Measurements from ENCODE around the gene MARCHF4. TPM values are rescaled to one million over a fixed set of nuclear protein-coding genes. Genes with fewer than 3 reads are reported as not detected.

The MARCHF4 gene
- total and polyA plus RNA-seq, 4 donors: not detected

DNA sequence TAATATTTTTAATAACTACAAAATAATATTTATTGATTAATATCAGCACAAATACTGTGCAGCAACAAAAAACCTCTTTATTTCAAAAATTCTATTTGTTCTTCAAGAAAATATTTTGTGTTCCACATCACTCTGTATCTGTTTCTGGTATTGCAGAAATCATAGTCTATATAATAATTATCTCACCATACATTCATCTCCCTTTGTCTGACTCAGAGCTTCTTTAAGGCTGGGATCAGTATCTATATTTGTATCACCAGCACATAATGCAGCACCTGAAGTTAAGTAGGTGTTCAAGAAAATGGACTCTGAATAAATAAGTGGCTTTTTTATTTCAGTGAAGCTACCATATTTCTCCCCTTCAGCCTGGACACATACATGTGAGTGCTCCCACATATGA is 1.6 kb upstream of the MARCHF4 start:
- H3K36me3 ChIP-seq (ENCODE audit: control insufficient read depth in 4 of 4, insufficient read depth in 3 of 4, low read depth in 1 of 4, low read length in 3 of 4): no peaks in the 10 kb centered on the region
- H3K9ac ChIP-seq (ENCODE audit: low read depth in 1 of 2, low read length in 2 of 2): no peak overlapping the region
- no peak for DNase-seq (ENCODE audit: low spot score)
- peaks cover 2 to 11% (median 9%) of the 10 kb centered on the region in 4 donors for H3K27me3 ChIP-seq (ENCODE audit: control insufficient read depth in 4 of 4, insufficient read depth in 4 of 4, low read length in 3 of 4)
- H3K4me1 ChIP-seq (ENCODE audit: control insufficient read depth in 4 of 4, insufficient read depth in 4 of 4, low read length in 3 of 4): peaks cover 0 to 13% (median 5%) of the 10 kb centered on the region in 4 donors
- H3K27ac ChIP-seq (ENCODE audit: low read depth in 1 of 2, low read length in 2 of 2): no peak overlapping the region
- no peak overlapping the region for H3K4me3 ChIP-seq (ENCODE audit: low read depth in 1 of 3, low read length in 3 of 3)
- no peaks in the 10 kb centered on the region for H3K9me3 ChIP-seq (ENCODE audit: control insufficient read depth in 4 of 4, low read length in 3 of 4)
- TF ChIP-seq RXRA (IDR thresholded peaks at IDR 0.05): no peak
- TF ChIP-seq REST (IDR thresholded peaks at IDR 0.05): no peak
- TF ChIP-seq, protein P1, sequence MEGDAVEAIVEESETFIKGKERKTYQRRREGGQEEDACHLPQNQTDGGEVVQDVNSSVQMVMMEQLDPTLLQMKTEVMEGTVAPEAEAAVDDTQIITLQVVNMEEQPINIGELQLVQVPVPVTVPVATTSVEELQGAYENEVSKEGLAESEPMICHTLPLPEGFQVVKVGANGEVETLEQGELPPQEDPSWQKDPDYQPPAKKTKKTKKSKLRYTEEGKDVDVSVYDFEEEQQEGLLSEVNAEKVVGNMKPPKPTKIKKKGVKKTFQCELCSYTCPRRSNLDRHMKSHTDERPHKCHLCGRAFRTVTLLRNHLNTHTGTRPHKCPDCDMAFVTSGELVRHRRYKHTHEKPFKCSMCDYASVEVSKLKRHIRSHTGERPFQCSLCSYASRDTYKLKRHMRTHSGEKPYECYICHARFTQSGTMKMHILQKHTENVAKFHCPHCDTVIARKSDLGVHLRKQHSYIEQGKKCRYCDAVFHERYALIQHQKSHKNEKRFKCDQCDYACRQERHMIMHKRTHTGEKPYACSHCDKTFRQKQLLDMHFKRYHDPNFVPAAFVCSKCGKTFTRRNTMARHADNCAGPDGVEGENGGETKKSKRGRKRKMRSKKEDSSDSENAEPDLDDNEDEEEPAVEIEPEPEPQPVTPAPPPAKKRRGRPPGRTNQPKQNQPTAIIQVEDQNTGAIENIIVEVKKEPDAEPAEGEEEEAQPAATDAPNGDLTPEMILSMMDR (IDR thresholded peaks at IDR 0.05; ENCODE audit: low read depth, low read length, missing input control): no peak
- TF ChIP-seq ZBTB33 (IDR thresholded peaks at IDR 0.05): no peak
- TF ChIP-seq FOXA2 (IDR thresholded peaks at IDR 0.05): no peak
- TF ChIP-seq EGR1 (IDR thresholded peaks at IDR 0.05; ENCODE audit: low read depth in 2 of 2): no peak
- TF ChIP-seq MAX (IDR thresholded peaks at IDR 0.05): no peak
- no peak for TF ChIP-seq YY1 (IDR thresholded peaks at IDR 0.05)
- no peak for TF ChIP-seq HNF4G (IDR thresholded peaks at IDR 0.05)
- no peak for TF ChIP-seq HNF4A (conservative IDR thresholded peaks at IDR 0.05)
- no peak for TF ChIP-seq FOXA1 (IDR thresholded peaks at IDR 0.05)

DNA sequence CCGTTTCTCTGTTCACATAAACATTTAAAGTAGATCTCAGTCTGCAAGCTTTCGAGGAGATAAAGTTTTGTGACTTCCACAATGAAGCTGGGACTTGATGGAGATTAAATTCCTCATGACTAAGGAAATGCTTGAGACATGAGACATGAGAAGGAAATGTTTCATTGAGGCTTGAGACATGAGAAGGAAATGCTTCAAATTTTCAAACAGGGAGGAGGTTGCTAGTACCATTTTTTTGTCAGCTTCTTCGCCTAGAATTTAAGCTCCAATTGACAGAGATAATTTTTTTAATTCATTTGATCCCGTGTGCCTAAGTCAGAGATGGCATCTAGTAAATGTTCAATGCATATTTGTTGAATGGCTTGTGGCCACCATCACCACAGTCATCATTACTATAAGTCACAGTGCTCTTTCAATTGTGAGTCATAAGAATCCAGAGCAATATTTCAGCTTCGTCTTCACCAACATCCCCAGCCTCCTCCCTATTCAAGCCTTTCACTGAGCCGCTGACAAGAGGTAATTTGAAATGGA is 543 bp upstream of the MARCHF4 start:
- Histone ChIP-seq H3K9me3 (ENCODE audit: control insufficient read depth in 4 of 4, low read length in 3 of 4) (no peaks in the 10 kb centered on the region), H3K4me3 (ENCODE audit: low read depth in 1 of 3, low read length in 3 of 3) (no peak overlapping the region), H3K27me3 (ENCODE audit: control insufficient read depth in 4 of 4, insufficient read depth in 4 of 4, low read length in 3 of 4) (peaks cover 2 to 11% (median 9%) of the 10 kb centered on the region in 4 donors), H3K27ac (ENCODE audit: low read depth in 1 of 2, low read length in 2 of 2) (no peak overlapping the region), H3K4me1 (ENCODE audit: control insufficient read depth in 4 of 4, insufficient read depth in 4 of 4, low read length in 3 of 4) (peaks cover 0 to 13% (median 5%) of the 10 kb centered on the region in 4 donors), H3K9ac (ENCODE audit: low read depth in 1 of 2, low read length in 2 of 2) (no peak overlapping the region), H3K36me3 (ENCODE audit: control insufficient read depth in 4 of 4, insufficient read depth in 3 of 4, low read depth in 1 of 4, low read length in 3 of 4) (no peaks in the 10 kb centered on the region)
- TF ChIP-seq HNF4G (IDR thresholded peaks at IDR 0.05) (no peak), ZBTB33 (IDR thresholded peaks at IDR 0.05) (no peak)
- WGBS: 36% methylated on average over 6 of the region's 6 CpGs
- no peak for DNase-seq (ENCODE audit: low spot score)

Measured in liver (tissue), 9 donors.